ENCODE measurements around the gene CHAMP1.

DNA sequence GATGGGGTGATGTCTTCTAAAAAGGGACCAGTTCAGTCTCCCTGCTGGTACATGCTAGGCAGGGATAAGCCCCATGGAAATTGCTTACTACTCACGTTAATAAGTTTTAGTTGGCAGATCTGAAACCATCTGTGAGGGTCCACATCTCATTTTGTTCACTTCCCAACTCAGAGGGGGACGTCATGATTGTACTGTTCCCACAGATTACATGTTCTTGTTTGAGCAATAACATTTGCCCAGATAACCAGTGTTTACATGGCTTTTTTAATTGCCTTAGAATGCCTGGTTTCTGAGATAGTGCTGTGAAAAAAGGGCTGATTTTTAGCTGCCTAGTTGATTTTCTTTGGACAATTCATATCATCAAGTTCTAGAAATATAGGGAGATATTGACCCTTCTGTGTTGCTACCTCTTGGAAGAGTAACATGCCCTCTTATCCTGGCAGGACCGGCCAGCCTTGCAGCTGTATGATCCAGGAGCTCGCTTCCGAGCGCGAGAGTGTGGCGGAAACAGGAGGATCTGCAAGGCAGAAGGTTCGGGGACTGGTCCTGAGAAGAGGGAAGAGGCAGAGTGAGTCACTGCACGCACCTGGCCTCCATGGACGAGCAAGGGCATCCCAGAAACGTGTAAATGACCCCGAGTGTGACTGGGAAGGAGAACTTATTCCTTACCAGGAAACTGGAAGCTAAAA, 9.8 kb upstream of the CHAMP1 start:
- TF ChIP-seq, protein P1, sequence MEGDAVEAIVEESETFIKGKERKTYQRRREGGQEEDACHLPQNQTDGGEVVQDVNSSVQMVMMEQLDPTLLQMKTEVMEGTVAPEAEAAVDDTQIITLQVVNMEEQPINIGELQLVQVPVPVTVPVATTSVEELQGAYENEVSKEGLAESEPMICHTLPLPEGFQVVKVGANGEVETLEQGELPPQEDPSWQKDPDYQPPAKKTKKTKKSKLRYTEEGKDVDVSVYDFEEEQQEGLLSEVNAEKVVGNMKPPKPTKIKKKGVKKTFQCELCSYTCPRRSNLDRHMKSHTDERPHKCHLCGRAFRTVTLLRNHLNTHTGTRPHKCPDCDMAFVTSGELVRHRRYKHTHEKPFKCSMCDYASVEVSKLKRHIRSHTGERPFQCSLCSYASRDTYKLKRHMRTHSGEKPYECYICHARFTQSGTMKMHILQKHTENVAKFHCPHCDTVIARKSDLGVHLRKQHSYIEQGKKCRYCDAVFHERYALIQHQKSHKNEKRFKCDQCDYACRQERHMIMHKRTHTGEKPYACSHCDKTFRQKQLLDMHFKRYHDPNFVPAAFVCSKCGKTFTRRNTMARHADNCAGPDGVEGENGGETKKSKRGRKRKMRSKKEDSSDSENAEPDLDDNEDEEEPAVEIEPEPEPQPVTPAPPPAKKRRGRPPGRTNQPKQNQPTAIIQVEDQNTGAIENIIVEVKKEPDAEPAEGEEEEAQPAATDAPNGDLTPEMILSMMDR (IDR thresholded peaks at IDR 0.05), result no peak
- no peak for TF ChIP-seq POLR2AphosphoS5 (IDR thresholded peaks at IDR 0.05)

Data from prostate gland (tissue), 2 donors.